H9 (cell line): ENCODE data around the gene HIPK4. TPM values are rescaled to one million over a fixed set of nuclear protein-coding genes. Genes with fewer than 3 reads are reported as not detected.

Experiments
- DNase-seq: peaks from one replicate; pipeline ENCODE4 v3.0.0-alpha.2; 2017
- H2AFZ ChIP-seq: one replicate; pipeline ENCODE4 v1.6.1; 2013; ENCODE audit warnings: mild to moderate bottlenecking, low read length, control low read depth, moderate library complexity
- H2AK5ac ChIP-seq: 2 replicates; pipeline ENCODE4 v1.6.1; 2013; ENCODE audit warnings: low read length, control low read depth, mixed read lengths; ENCODE audit not compliant: insufficient read length
- H2BK120ac ChIP-seq: one replicate; pipeline ENCODE4 v1.6.1; 2013; ENCODE audit warnings: low read depth, mild to moderate bottlenecking, low read length, control low read depth, inconsistent platforms; ENCODE audit not compliant: poor library complexity, severe bottlenecking
- H2BK12ac ChIP-seq: 2 replicates; pipeline ENCODE4 v1.6.1; 2013; ENCODE audit warnings: low read length, control low read depth, mixed read lengths, low read depth; ENCODE audit not compliant: insufficient read length
- H2BK15ac ChIP-seq: 2 replicates; pipeline ENCODE4 v1.6.1; 2013; ENCODE audit warnings: low read depth, low read length, control low read depth
- H2BK20ac ChIP-seq: one replicate; pipeline ENCODE4 v1.6.1; 2013; ENCODE audit warnings: low read depth, mild to moderate bottlenecking, low read length, control low read depth, inconsistent platforms; ENCODE audit not compliant: poor library complexity, severe bottlenecking
- H2BK5ac ChIP-seq: 2 replicates; pipeline ENCODE4 v1.6.1; 2013; ENCODE audit warnings: low read length, control low read depth, mixed read lengths; ENCODE audit not compliant: insufficient read length
- H3K14ac ChIP-seq: 2 replicates; pipeline ENCODE4 v1.6.1; 2013; ENCODE audit warnings: low read length, control low read depth; ENCODE audit not compliant: insufficient read depth
- H3K18ac ChIP-seq: 2 replicates; pipeline ENCODE4 v1.6.1; 2013; ENCODE audit warnings: low read depth, mild to moderate bottlenecking, mixed read lengths, low read length, control low read depth; ENCODE audit not compliant: insufficient read length
- H3K23ac ChIP-seq: 2 replicates; pipeline ENCODE4 v1.6.1; 2013; ENCODE audit warnings: low read length, control low read depth, mixed read lengths, low read depth; ENCODE audit not compliant: insufficient read length
- H3K23me2 ChIP-seq: 2 replicates; pipeline ENCODE4 v1.6.1; 2013; ENCODE audit warnings: low read depth, mild to moderate bottlenecking, mixed read lengths, low read length, control low read depth; ENCODE audit not compliant: insufficient read length, poor library complexity, severe bottlenecking
- H3K27ac ChIP-seq: 2 replicates; pipeline ENCODE4 v1.5.1; 2013; ENCODE audit warnings: low read length, control low read depth, mixed read lengths, low read depth; ENCODE audit not compliant: insufficient read length
- H3K27me3 ChIP-seq: 2 replicates; pipeline ENCODE4 v1.6.1; 2013; ENCODE audit warnings: low read length, control low read depth, inconsistent platforms; ENCODE audit not compliant: insufficient read depth
- H3K4ac ChIP-seq: 2 replicates; pipeline ENCODE4 v1.6.1; 2013; ENCODE audit warnings: low read depth, mild to moderate bottlenecking, control low read depth, inconsistent platforms, low read length, moderate library complexity
- H3K4me1 ChIP-seq: 2 replicates; pipeline ENCODE4 v1.6.1; 2013; ENCODE audit warnings: low read length, control low read depth, inconsistent platforms; ENCODE audit not compliant: insufficient read depth
- H3K4me2 ChIP-seq: 2 replicates; pipeline ENCODE4 v1.6.1; 2013; ENCODE audit warnings: low read length, control low read depth, mixed read lengths; ENCODE audit not compliant: insufficient read length, insufficient read depth
- H3K56ac ChIP-seq: 2 replicates; pipeline ENCODE4 v1.6.1; 2013; ENCODE audit warnings: low read depth, mild to moderate bottlenecking, mixed read lengths, low read length, control low read depth; ENCODE audit not compliant: insufficient read length
- H3K79me1 ChIP-seq: 2 replicates; pipeline ENCODE4 v1.6.1; 2013; ENCODE audit warnings: low read depth, mild to moderate bottlenecking, moderate library complexity, low read length, control low read depth, inconsistent platforms; ENCODE audit not compliant: insufficient read depth, poor library complexity, severe bottlenecking
- H3K79me2 ChIP-seq: 2 replicates; pipeline ENCODE4 v1.6.1; 2013; ENCODE audit warnings: low read length, control low read depth, inconsistent platforms; ENCODE audit not compliant: insufficient read depth
- H3K9ac ChIP-seq: 2 replicates; pipeline ENCODE4 v1.6.1; 2013; ENCODE audit warnings: low read length, control low read depth, mixed read lengths; ENCODE audit not compliant: insufficient read length; ENCODE audit errors: extremely low read depth
- H3K9me3 ChIP-seq: one replicate; pipeline ENCODE4 v1.6.1; 2013; ENCODE audit warnings: low read depth, low read length, inconsistent platforms; ENCODE audit not compliant: control insufficient read depth
- H3T11ph ChIP-seq: one replicate; pipeline ENCODE4 v1.6.1; 2013; ENCODE audit warnings: mild to moderate bottlenecking, low read length, control low read depth, inconsistent platforms
- H4K20me1 ChIP-seq: one replicate; pipeline ENCODE4 v1.6.1; 2013; ENCODE audit not compliant: control insufficient read depth, insufficient read length, insufficient read depth
- H4K5ac ChIP-seq: 2 replicates; pipeline ENCODE4 v1.6.1; 2013; ENCODE audit warnings: low read depth, mild to moderate bottlenecking, mixed read lengths, low read length, control low read depth; ENCODE audit not compliant: insufficient read length
- H4K8ac ChIP-seq: replicated peaks from 2 replicates; pipeline ENCODE4 v1.6.1; 2013; ENCODE audit warnings: low read length, control low read depth, mixed read lengths, low read depth; ENCODE audit not compliant: insufficient read length
- H4K91ac ChIP-seq: 2 replicates; pipeline ENCODE4 v1.6.1; 2013; ENCODE audit warnings: low read depth, mild to moderate bottlenecking, moderate library complexity, mixed read lengths, low read length, control low read depth; ENCODE audit not compliant: insufficient read length
- H3K27ac Mint-ChIP-seq, 3 experiments: 2 replicates in 2 of 3; 3 replicates in 1 of 3; pipeline ENCODE4 v1.8.0; 2020 to 2021; ENCODE audit warnings: mixed read lengths in 3 of 3, mild to moderate bottlenecking in 1 of 3, moderate library complexity in 1 of 3
- H3K27me3 Mint-ChIP-seq: 2 replicates; pipeline ENCODE4 v1.8.0; 2021; ENCODE audit warnings: low read depth, mild to moderate bottlenecking, moderate library complexity, mixed read lengths
- H3K36me3 Mint-ChIP-seq, 3 experiments: 2 replicates in 2 of 3; 3 replicates in 1 of 3; pipeline ENCODE4 v1.8.0; 2020 to 2021; ENCODE audit warnings: low read depth in 3 of 3, mixed read lengths in 3 of 3; ENCODE audit not compliant: insufficient read depth in 1 of 3
- H3K4me1 Mint-ChIP-seq, 2 experiments: 2 replicates each; pipeline ENCODE4 v1.8.0; 2020; ENCODE audit warnings: mixed read lengths in 2 of 2
- H3K4me3 Mint-ChIP-seq, 2 experiments: 2 replicates in 1 of 2; 3 replicates in 1 of 2; pipeline ENCODE4 v1.8.0; 2020 to 2021; ENCODE audit warnings: mild to moderate bottlenecking in 2 of 2, mixed read lengths in 2 of 2, moderate library complexity in 1 of 2
- H3K9me3 Mint-ChIP-seq, 2 experiments: 2 replicates in 1 of 2; 3 replicates in 1 of 2; pipeline ENCODE4 v1.8.0; 2020; ENCODE audit warnings: mild to moderate bottlenecking in 2 of 2, mixed read lengths in 2 of 2, moderate library complexity in 1 of 2
- CTCF ChIP-seq: fragments of 200-600 bp; sonication (generic); conservative IDR thresholded peaks from 3 replicates; pipeline ENCODE4 v1.8.0; 2021; ENCODE audit warnings: antibody characterized with exemption, mild to moderate bottlenecking
- WGBS: extraction: QIAGEN DNeasy Blood & Tissue Kit; methylation state at CpG from one replicate; pipeline ENCODE4 v1.1.7; 2013; ENCODE audit warnings: missing lambda C conversion rate, low lambda C conversion rate, mixed read lengths; ENCODE audit not compliant: insufficient read length; ENCODE audit errors: extremely low coverage; 5-methylcytosine and 5-hydroxymethylcytosine counted together
- total RNA-seq: library from RNA; stranded (reverse); gene quantifications from 2 replicates; pipeline ENCODE4 v1.2.1, GENCODE V29; 2021

The HIPK4 gene
- total RNA-seq, 1 experiment from 2014 or later = 0.15 TPM

GRCh38 chr19:40355975-40356680 is 33.9 kb downstream of the HIPK4 start:
- no CpG with 5 or more reads among the region's 9 CpGs for WGBS
- no peak overlapping the region for H3K56ac ChIP-seq
- H3K4me1 Mint-ChIP-seq = peaks cover 2 to 3% of the 10 kb centered on the region in 2 experiments; a peak in 3 of 4 replicates
- no peaks in the 10 kb centered on the region for H3K9me3 Mint-ChIP-seq
- no peaks in the 10 kb centered on the region for H4K20me1 ChIP-seq
- no peak overlapping the region for H2AK5ac ChIP-seq
- no peak for DNase-seq
- H3K23ac ChIP-seq = no peak overlapping the region
- H3K79me2 ChIP-seq = no peaks in the 10 kb centered on the region
- no peak overlapping the region for H3T11ph ChIP-seq
- no peaks in the 10 kb centered on the region for H3K79me1 ChIP-seq
- no peak overlapping the region for H2BK20ac ChIP-seq
- no peaks in the 10 kb centered on the region for H3K4me1 ChIP-seq
- no peak overlapping the region for H2BK12ac ChIP-seq
- H4K5ac ChIP-seq = no peak overlapping the region
- H2BK5ac ChIP-seq = no peak overlapping the region
- TF ChIP-seq CTCF = no peak
- no peak overlapping the region; a peak in 2 of 5 replicates for H3K4me3 Mint-ChIP-seq
- H3K23me2 ChIP-seq = no peaks in the 10 kb centered on the region
- H3K4me2 ChIP-seq = no peak overlapping the region
- no peak overlapping the region for H4K8ac ChIP-seq
- H3K27me3 Mint-ChIP-seq = no peaks in the 10 kb centered on the region
- H2BK120ac ChIP-seq = no peak overlapping the region
- H2AFZ ChIP-seq = no peak overlapping the region
- no peak overlapping the region for H4K91ac ChIP-seq
- H3K27ac ChIP-seq = no peak overlapping the region
- no peak overlapping the region for H3K18ac ChIP-seq
- H3K4ac ChIP-seq = no peak overlapping the region
- no peaks in the 10 kb centered on the region; a peak in 1 of 7 replicates for H3K36me3 Mint-ChIP-seq
- H3K27ac Mint-ChIP-seq = 0 out of 7 replicates have a peak overlapping the region, but pooled peaks of 1 of the 3 experiments have one; percentile 35
- no peaks in the 10 kb centered on the region for H3K9me3 ChIP-seq
- H2BK15ac ChIP-seq = no peak overlapping the region
- H3K9ac ChIP-seq = no peak overlapping the region
- H3K27me3 ChIP-seq = no peaks in the 10 kb centered on the region
- H3K14ac ChIP-seq = no peak overlapping the region
